HepG2 (cell line): ENCODE data around the gene MRPS31. TPM values are rescaled to one million over a fixed set of nuclear protein-coding genes. Genes with fewer than 3 reads are reported as not detected.
A peak's percentile ranks its signal among the peaks of the same experiment; 100 is the strongest.

Experiments used
- ATAC-seq: fragments of 200-7000 bp; cut with Tn5 transposase; 3 replicates; pipeline ENCODE4 v1.9.1; 2020; ENCODE audit warnings: mild to moderate bottlenecking, moderate library complexity
- BruUV-seq: library from RNA; stranded (reverse); fragments of 400-500 nt; replicated peaks from 2 replicates; lab custom pipeline; 2021; lab: Mats Ljungman, UMichigan
- CTCF ChIA-PET: fragments of 300-600 bp; formaldehyde crosslinking; extraction: SDS; loops from one replicate; lab custom pipeline; 2021; ENCODE audit warnings: low total read pairs, inconsistent platforms, low intra/inter-chr PET ratio; lab: Yijun Ruan, JAX
- POLR2A ChIA-PET: fragments of 350-600 bp; sonication (Branson Sonifier 250); formaldehyde crosslinking; loops from one replicate; lab custom pipeline; 2020; ENCODE audit warnings: antibody characterized with exemption, inconsistent platforms; lab: Yijun Ruan, JAX
- DNase-seq: peaks from one replicate; pipeline ENCODE4 v3.0.0-alpha.2; 2015; ENCODE audit warnings: low spot score
- FAIRE-seq: peaks from 3 replicates; lab custom pipeline; 2011; peaks lifted over from hg19 to GRCh38; lab: Jason Lieb, UNC
- H2AFZ ChIP-seq: one replicate; pipeline ENCODE4 v1.6.1; 2011; ENCODE audit warnings: low read length, inconsistent platforms
- H3K27ac ChIP-seq: fragments of 300-600 bp; 3 replicates; pipeline ENCODE4 v1.8.0; 2011; ENCODE audit warnings: mixed run types, mild to moderate bottlenecking, mixed read lengths, low read length, inconsistent platforms; ENCODE audit not compliant: insufficient read depth; ENCODE audit errors: extremely low read length
- H3K27me3 ChIP-seq, 2 experiments: fragments of 200-600 bp in 1 of 2; 2 replicates in 1 of 2; 3 replicates in 1 of 2; pipeline versions ENCODE4 v1.6.0 to v1.8.0; 2011; ENCODE audit warnings: low read length in 2 of 2, mild to moderate bottlenecking in 2 of 2, moderate library complexity in 2 of 2, inconsistent platforms in 1 of 2; ENCODE audit not compliant: insufficient read depth in 2 of 2, control insufficient read depth in 1 of 2
- H3K36me3 ChIP-seq, 2 experiments: fragments of 200-600 bp in 1 of 2; replicated peaks in 1 of 2; 2 replicates in 1 of 2; 3 replicates in 1 of 2; pipeline versions ENCODE4 v1.5.1 to v1.8.0; 2011; ENCODE audit warnings: low read length in 2 of 2, inconsistent platforms in 1 of 2; ENCODE audit not compliant: insufficient read depth in 2 of 2, control insufficient read depth in 1 of 2
- H3K4me1 ChIP-seq: 2 replicates; pipeline ENCODE4 v1.5.1; 2012; ENCODE audit warnings: low read length, inconsistent platforms; ENCODE audit not compliant: insufficient read depth
- H3K4me2 ChIP-seq: 2 replicates; pipeline ENCODE4 v1.6.0; 2011; ENCODE audit warnings: low read depth, low read length, inconsistent platforms
- H3K4me3 ChIP-seq, 3 experiments: fragments of 200-600 bp in 1 of 3; sonication (generic), shearing (Covaris generic) in 1 of 3; replicated peaks in 1 of 3; 2 replicates each; pipeline ENCODE4 v1.5.1; 2011 to 2016; ENCODE audit warnings: low read length in 3 of 3, inconsistent platforms in 2 of 3, low read depth in 2 of 3, mild to moderate bottlenecking in 2 of 3, control low read depth in 1 of 3, mixed read lengths in 1 of 3; ENCODE audit not compliant: insufficient read depth in 1 of 3
- H3K79me2 ChIP-seq: one replicate; pipeline ENCODE4 v1.6.1; 2011; ENCODE audit warnings: low read length, inconsistent platforms; ENCODE audit not compliant: insufficient read depth
- H3K9ac ChIP-seq: 2 replicates; pipeline ENCODE4 v1.6.0; 2011; ENCODE audit warnings: mild to moderate bottlenecking, low read depth, low read length, inconsistent platforms; ENCODE audit not compliant: insufficient read depth
- H3K9me3 ChIP-seq: 2 replicates; pipeline ENCODE4 v1.5.1; 2012; ENCODE audit warnings: mild to moderate bottlenecking, low read length
- H4K20me1 ChIP-seq: 2 replicates; pipeline ENCODE4 v1.6.0; 2011; ENCODE audit warnings: inconsistent platforms, mild to moderate bottlenecking, low read length, moderate library complexity; ENCODE audit not compliant: insufficient read depth
- BCL3 ChIP-seq: sonication (generic); formaldehyde crosslinking; IDR thresholded peaks from 2 replicates; pipeline ENCODE4 v1.5.1; 2020; ENCODE audit warnings: mild to moderate bottlenecking, missing genetic modification reagents, moderate library complexity
- LCORL ChIP-seq, 2 experiments: fragments of 450-650 bp in 1 of 2; sonication (generic) in 1 of 2; formaldehyde crosslinking in 1 of 2; IDR thresholded peaks; 2 replicates each; pipeline versions ENCODE4 v1.5.0 to v1.6.1; 2017 to 2020; ENCODE audit warnings: antibody characterized with exemption in 1 of 2, missing genetic modification reagents in 1 of 2
- MYNN ChIP-seq: sonication (generic); formaldehyde crosslinking; IDR thresholded peaks from 2 replicates; pipeline ENCODE4 v1.4.0; 2020; ENCODE audit warnings: mild to moderate bottlenecking, low read depth, missing genetic modification reagents
- NFE2L1 ChIP-seq: sonication (generic); formaldehyde crosslinking; IDR thresholded peaks from 2 replicates; pipeline ENCODE4 v1.4.0; 2020; ENCODE audit warnings: missing genetic modification reagents, mild to moderate bottlenecking, borderline replicate concordance
- NKX3-1 ChIP-seq: sonication (generic); formaldehyde crosslinking; IDR thresholded peaks from 2 replicates; pipeline ENCODE4 v1.5.0; 2020; ENCODE audit warnings: missing genetic modification reagents
- SRSF4 ChIP-seq: fragments of 200-400 bp; formaldehyde crosslinking; IDR thresholded peaks from one replicate; pipeline ENCODE4 v1.6.1; 2018; ENCODE audit warnings: mild to moderate bottlenecking, low read depth, low read length, moderate library complexity; ENCODE audit not compliant: poor library complexity, severe bottlenecking
- ZNF17 ChIP-seq: sonication (generic); formaldehyde crosslinking; IDR thresholded peaks from 2 replicates; pipeline ENCODE4 v1.5.0; 2020; ENCODE audit warnings: mild to moderate bottlenecking, missing genetic modification reagents
- ZNF567 ChIP-seq: sonication (generic); formaldehyde crosslinking; IDR thresholded peaks from 2 replicates; pipeline ENCODE4 v1.8.1; 2023; ENCODE audit warnings: mild to moderate bottlenecking, missing genetic modification reagents, borderline replicate concordance
- ZNF790 ChIP-seq: sonication (generic); formaldehyde crosslinking; IDR thresholded peaks from 2 replicates; pipeline ENCODE4 v1.8.0; 2022; ENCODE audit warnings: missing genetic modification reagents, mild to moderate bottlenecking, borderline replicate concordance
- WGBS: methylation state at CpG from one replicate; pipeline ENCODE4 v1.1.6; 2017; ENCODE audit warnings: low lambda C conversion rate; 5-methylcytosine and 5-hydroxymethylcytosine counted together
- in situ Hi-C: cut with HindIII; loops from 2 replicates; pipeline ENCODE4 v1.10.0; 2017; ENCODE audit warnings: low pct_unique_long_range_greater_than_20kb; ENCODE audit not compliant: extremely low pct_ligation_motif_present
- intact Hi-C: fragments of 100-400 bp; cut with micrococcal nuclease; formaldehyde crosslinking; loops from one replicate; pipeline ENCODE4 v1.10.0; 2022; ENCODE audit not compliant: unreplicated experiment
- polyA plus RNA-seq, 8 experiments: library from polyadenylated mRNA; depleted of rRNA in 3 of 8; stranded (reverse) in 7 of 8; unstranded in 1 of 8; fragments of >200 nt; fragmentation: Illumina TruSeq in 4 of 8; extraction: Trizol in 4 of 8; gene quantifications; 2 replicates each; pipeline versions ENCODE4 v1.2.1 to v1.2.3, GENCODE V29; 2011 to 2016; ENCODE audit warnings: low read depth in 4 of 8, missing spikeins in 1 of 8, mixed read lengths in 1 of 8; ENCODE audit not compliant: insufficient read depth in 1 of 8
- total RNA-seq, 5 experiments: library from RNA; depleted of rRNA; stranded (reverse); fragments of >200 nt; fragmentation: Illumina TruSeq; extraction: Trizol; gene quantifications; 2 replicates each; pipeline ENCODE4 v1.2.3, GENCODE V29; 2016; ENCODE audit warnings: low read depth in 1 of 5

Gene MRPS31
- total and polyA plus RNA-seq, 2 of the 13 experiments (the other 11 are each of a cell fraction or from before 2014, with no cell fraction given): 23.7 to 34.1 TPM

DNA sequence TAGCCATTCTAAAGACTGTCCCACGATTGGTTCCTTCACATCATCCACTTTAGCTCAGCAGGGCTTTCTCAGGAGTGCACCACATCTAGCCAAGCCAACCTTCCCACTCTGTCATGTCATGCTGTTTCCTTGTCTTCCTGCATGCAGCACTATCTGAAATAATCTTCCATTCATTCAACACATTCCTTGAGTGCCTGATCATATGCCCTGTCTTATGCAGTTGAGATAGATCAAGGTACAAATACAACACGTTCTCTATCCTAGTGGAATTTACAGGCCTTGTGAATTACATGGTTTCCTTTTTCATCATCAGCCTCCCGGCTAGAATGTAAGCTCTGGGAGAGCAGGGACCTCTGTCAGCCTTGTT is 6.8 kb upstream of the MRPS31 start:
- H3K4me2 ChIP-seq: peak overlapping the region; percentile 83
- H2AFZ ChIP-seq: peak overlapping the region; percentile 83
- peak overlapping the region in 2 of 3 experiments; percentile 59 to 60; a peak in 3 of 6 replicates for H3K4me3 ChIP-seq
- DNase-seq (no peak), ATAC-seq (peak; percentile 29), FAIRE-seq (no peak)
- TF ChIP-seq SRSF4 (no peak), NKX3-1 (CRISPR knock-in tag) (no peak), NFE2L1 (CRISPR knock-in tag) (no peak), MYNN (CRISPR knock-in tag) (no peak), ZNF17 (CRISPR knock-in tag) (no peak), ZNF790 (no peak), LCORL (IDR thresholded peaks at IDR 0.05) (no peak), LCORL (CRISPR knock-in tag; IDR thresholded peaks at IDR 0.05) (no peak), ZNF567 (CRISPR knock-in tag) (no peak), BCL3 (no peak)
- peaks cover 77% of the 10 kb centered on the region for H3K4me1 ChIP-seq
- CTCF ChIA-PET: interaction anchor here (1.3 to 2.2 kb wide), 3 partner anchors 9 to 835 kb away, joined by 4 to 24 read pairs (median 6); no protein-coding TSS in a partner anchor
- no peaks in the 10 kb centered on the region for H3K36me3 ChIP-seq
- intact Hi-C loops (loop anchor here (1.0 to 2.0 kb wide), 4 partner anchors 9 to 1093 kb away; no protein-coding TSS in a partner anchor), in situ Hi-C loops (loop anchor here (10.0 kb wide), 1 partner anchor 243 kb away; no protein-coding TSS in a partner anchor)
- no peaks in the 10 kb centered on the region for H3K79me2 ChIP-seq
- BruUV-seq: no TSS peak
- H4K20me1 ChIP-seq: no peaks in the 10 kb centered on the region
- H3K9me3 ChIP-seq: no peaks in the 10 kb centered on the region
- no peaks in the 10 kb centered on the region for H3K27me3 ChIP-seq
- H3K27ac ChIP-seq: peak overlapping the region; percentile 5
- 2% methylated on average over 3 of the region's 3 CpGs for WGBS
- 0 out of 2 replicates have a peak overlapping the region, but pooled peaks have one; percentile 7 for H3K9ac ChIP-seq
- POLR2A ChIA-PET: interaction anchor here (1.2 to 2.3 kb wide), 4 partner anchors 9 to 144 kb away, joined by 3 to 16 read pairs (median 6); partner anchors contain the start of gene SLC25A15
